CD4-positive, alpha-beta T cell treated with Interleukin-4 for 1 hour (primary cell): ENCODE data around the gene SMYD3.

Experiments
- DNase-seq, 2 donors: peaks; one replicate each; pipeline ENCODE4 v3.0.0-alpha.2; 2020 to 2022

SMYD3 gene

DNA sequence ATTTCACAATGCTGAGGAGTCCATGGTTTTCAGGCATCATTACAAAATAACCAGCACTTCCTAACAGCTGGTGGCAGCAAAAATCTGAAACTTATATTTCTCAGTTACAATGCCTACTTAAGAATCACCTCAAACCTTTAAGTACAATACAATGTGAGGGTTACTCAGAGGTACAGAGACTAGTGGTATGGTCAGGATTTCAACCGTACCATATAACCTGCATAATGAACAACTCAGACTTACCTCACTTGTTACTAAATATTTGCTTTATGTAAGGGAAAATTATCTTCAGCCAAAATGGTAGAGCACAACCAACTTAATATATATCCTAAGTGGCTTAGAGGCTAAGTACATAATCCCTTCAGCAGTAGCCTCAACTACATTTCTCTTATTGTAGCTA is 344.5 kb downstream of the SMYD3 start:
- DNase-seq, result no peak

DNA sequence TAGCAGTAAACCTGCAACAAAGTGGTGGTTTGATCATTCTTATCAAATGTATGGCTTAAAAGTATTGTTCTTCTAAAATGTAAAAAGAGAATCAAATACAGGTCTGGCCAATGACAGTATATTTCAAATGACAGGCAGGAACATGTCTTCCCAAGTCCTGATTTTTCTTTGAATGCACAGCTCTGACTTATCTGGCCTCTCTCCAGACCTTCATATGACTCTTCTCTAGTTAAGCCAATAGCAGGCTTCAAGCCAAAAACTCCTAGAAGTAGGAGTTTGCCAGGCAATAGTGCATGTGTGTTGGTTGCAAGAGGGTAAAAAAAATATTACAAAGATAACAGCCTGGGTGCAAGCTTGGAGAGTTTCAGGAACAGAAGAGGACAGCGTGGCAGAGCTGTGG is 345.5 kb downstream of the SMYD3 start:
- DNase-seq, result no peak

DNA sequence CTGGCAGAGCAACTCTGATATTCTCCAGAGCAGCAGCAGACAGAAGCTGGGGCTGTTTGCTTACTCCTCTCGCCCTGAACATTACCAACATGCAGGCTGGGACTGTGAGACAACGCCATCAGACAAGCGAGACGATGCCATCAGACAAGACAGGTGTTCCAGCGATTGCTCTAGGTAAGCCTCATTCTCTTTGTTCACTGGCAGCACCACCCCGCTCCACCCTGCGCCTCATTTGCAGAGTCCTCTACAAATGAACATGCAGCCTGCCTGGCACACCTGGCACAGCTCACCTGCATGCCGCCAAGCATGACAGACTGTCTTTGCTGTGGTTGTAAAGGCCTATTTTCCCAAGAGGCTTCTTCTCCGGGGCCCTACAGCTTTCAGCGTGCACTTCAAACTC is 346.2 kb downstream of the SMYD3 start:
- DNase-seq, result no peak

DNA sequence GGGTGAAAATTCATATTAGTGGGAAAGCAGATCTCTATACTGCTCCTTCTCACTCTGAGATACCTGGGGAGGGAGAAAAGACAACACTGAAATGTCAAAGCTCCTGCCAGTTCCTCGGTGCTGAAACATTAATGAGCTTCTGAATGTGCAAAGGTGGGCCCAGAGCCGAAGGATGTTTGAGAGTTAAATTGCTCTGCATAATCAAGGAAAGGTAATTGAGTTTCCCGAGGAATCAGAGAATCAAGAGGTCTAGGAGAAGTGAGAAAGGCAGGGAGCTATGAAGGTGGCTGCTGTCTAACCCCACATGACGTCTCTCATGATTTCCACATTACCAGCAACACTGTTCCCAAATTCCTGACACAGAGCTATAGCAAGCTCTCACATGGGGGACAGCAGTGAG is 346.7 kb downstream of the SMYD3 start:
- no peak for DNase-seq

DNA sequence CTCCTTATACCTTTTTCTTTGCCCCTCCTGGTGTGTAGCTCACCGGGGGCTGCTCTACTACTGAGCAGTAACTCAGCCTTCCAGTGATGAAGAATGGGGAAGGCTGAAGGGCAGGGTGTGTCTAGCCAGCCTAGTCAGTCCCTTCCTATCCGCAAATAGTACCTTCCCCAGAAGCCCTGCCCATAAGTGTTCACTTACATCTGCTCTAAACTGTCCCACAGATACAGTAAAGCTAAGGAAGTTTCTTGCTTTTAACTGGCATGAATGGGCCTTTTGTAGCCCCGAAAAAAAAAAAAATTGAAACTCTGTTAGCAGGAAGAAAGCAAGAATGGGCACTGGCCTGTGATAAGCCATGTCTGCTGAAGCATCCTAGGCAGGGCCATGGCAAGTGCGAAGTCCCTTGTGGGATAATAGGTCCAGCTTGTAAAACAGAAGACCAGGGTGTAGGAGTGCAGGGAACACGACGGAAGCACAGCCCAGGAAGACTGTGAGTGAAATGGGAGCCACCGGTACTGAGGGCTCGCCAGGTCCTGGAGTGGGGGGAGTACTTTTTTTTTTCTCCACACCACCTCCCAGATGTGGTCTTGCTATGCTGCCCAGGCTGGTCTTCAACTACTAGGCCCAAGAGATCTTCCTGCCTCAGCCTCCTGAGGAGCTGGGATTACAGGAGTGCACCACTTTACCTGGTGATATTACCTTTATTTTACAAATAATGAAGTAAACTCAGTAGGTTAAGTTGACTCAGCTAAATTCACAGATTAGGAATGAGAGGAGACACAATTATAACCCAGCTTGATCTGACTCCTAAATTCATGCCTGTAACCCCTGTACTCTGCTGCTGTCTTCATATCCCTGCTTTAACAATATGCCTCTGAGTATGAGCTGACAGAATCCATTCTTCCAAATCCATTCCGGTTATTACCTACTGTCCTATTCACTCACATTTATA is 347.5 kb downstream of the SMYD3 start:
- no peak for DNase-seq

DNA sequence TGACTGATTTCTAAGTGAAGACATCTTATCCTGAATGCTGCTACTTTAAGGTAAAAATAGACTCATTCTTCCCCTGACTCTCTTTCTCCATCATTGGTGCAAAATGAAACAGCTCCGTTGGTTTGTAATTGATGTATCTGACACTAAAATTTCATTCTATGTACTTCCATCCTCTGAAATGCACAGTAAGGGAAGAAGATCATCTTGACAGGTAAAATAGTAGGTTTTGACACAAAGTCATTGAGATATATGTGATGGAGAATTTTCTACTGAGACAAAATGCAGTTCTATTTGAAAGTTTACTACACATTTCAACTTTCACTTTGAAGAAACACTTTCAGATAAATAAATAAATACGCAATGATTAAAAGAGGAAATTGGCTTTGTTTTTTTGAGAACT is 348.9 kb downstream of the SMYD3 start:
- no peak for DNase-seq

DNA sequence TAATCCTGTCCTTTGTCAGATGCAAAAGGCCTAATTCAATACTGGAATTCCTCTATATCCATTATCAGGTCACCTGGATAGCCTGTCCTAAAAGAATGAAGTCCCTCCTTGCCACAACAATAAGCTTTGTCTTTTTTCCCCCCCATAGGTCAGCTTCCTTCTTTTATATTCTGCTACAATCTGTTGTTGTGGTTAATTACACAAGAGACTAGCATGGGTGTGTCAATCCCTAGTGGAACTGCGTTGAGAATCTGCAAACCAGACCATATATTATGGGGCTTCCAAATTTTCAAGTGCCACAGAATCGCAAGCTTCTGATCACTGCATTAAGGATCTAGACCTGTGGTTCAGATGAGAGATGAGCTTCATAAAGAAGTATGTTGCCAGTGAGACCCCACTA is 349.6 kb downstream of the SMYD3 start:
- DNase-seq, result no peak

DNA sequence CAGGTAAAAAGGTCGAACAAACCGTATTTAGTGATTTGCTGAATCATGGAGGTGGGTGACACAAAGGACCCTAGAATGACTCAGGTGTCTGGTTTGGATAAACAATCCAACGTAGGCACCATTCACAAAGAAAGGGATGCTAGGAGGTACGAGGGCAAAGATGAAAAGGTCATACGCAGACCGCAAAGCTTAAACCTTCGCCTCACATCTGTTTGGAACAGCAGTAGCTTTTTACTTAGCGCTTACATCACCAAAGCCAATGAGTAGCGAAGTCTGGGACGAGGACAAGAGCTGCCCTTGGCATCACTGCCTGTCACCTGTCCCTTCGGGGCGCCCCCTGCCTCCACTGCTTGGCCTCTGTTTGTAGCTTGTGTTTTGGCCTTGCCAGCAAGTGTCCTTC is 350.2 kb downstream of the SMYD3 start:
- no peak for DNase-seq

DNA sequence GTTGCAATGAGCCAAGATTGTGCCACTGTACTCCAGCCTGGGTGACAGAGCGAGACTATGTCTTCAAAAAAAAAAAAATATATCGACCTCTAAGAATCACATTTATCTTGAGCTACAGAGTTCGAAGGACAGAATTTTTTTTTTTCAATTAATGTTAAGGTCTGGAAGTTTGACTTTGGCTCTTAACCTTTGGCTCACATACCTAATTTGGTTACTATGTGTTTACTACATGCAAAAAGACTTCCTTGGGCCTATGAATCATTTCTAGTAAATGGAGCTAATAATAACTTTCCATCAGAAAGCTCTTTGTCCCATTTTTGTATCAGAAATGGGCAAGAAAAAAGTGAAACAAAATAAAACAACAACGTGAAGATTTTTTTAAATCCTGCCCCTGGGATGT is 351.2 kb downstream of the SMYD3 start:
- no peak for DNase-seq

DNA sequence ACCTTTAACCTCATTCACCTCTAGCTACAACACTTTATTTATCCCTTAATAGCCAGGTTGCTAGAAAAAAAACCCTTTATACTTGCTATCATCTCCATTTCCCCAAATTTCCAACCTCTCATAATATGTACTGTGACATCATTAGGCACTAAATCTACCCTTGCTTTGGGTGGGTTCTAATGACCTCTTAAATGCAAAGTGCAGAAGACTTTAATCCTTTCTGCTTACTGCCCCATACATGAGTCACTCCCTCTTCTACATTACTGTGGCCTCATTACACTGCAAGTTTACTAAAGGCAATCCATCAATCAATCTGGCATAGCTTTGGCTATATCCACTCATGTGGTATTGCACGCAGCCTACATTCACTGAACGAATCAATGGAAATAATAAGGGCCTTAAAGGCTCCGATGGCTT is 353.3 kb downstream of the SMYD3 start:
- no peak for DNase-seq

DNA sequence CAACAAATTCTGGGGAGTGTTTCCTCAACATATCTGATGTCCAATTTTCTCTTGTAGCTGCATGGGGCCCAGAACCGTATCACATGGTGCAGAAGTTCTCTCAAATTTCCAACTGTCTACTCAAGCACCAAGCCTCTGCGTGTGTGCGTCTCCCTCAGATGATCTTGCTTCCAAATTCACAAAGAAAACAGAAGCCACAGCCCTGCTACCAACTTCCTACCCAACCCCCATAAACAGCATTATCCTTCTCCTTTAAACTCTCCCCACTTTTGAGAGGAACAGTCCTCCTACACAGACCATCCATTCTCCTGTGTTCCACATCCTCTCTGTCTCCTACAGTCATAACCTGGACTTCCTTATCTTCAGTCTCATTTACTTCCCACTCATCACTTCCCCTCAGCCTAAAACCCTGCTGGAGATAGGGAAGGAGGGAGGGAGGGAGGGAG is 354.1 kb downstream of the SMYD3 start:
- DNase-seq, result no peak

DNA sequence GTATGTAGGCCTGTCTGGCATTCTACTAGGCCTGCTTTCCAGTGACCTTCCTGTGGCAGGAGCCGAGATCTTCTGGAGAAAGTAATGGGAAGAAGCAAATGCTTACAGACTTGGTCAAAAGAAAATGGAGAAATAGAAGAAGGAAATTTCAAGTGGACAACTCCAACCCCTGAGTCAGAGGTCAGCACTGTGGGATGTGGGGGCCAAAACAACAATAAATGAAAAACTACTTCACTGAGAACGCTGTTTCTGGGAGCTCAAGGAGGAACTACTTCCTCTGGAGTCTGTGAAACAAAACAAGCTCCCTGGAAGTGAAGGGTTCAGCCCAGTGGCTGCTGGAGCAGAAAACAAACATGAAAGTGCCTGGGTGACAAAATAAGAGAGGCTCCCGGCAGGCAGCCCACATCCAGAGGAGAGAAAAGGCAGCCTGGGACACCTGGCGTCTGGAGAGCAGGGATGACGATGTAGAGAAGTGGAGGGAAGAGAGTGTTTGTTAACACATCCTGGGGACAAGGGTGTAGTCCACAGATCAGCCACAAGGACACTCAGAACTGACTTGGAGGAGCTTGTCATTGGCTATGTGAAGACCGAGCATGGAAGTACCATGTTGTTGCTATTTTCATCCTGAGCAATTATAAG is 355.2 kb downstream of the SMYD3 start:
- no peak for DNase-seq

DNA sequence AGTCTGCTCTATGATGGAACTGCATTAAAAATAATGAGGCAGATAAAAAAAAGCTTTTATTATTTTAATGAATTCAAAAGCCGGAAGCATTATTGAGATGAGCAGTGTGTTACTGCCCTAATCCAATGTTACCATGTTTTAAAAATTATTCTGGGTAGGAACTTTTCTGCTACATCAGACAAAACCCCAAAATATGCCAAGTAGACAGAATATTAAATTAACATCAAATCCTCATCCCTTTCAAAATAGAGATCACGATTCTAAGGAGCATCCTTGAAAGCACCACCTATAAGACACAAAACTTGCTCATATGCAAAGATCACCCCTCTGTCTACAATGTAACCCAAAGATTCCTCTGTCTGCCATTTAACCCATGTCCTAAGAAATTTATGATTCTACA is 357.5 kb downstream of the SMYD3 start:
- DNase-seq, result no peak

DNA sequence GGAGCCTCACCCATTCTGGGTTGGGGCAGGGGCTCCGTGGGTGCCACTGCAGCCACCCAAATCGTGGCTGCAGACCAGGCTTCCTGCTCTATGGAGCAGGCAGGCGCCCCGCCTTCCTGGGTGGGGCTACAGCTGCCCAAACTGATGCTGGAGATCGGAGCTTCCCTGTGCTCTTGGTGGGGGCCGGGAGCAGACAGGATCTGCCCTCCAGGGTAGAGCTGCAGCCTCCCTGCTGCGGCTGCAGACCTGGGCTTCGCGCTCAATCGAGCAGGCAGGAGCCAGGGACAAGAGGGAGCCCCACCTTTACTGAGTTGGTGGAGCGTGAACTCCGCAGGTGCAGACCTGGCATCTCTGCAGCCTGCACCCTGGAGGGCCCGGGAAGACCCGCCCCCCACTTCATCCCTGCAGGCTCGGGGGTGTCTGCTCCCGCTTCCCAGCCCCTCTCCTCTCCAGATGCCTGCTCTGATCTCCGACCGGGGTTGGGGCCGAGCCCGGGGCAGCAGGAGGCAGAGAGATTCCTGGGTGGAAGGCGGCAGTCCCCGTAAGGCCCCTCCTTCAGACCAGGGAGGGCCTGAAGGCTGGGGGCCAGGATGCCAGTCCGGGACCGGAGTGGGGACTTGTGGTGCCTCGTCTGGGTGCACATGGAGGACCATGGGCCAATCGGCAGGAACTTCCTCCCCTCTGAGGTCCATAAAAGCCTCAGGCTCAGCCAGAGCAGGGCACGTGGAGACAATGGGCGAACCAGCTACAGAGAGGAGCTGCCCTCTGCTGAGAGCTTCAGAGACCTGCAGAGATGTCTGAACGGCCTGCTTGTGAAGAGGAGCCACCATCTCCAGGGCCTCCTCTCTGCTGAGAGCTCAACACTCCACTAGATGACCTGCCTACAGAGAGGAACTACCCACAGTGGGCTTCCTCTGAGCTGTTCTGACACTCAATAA is 359.3 kb downstream of the SMYD3 start:
- no peak for DNase-seq

DNA sequence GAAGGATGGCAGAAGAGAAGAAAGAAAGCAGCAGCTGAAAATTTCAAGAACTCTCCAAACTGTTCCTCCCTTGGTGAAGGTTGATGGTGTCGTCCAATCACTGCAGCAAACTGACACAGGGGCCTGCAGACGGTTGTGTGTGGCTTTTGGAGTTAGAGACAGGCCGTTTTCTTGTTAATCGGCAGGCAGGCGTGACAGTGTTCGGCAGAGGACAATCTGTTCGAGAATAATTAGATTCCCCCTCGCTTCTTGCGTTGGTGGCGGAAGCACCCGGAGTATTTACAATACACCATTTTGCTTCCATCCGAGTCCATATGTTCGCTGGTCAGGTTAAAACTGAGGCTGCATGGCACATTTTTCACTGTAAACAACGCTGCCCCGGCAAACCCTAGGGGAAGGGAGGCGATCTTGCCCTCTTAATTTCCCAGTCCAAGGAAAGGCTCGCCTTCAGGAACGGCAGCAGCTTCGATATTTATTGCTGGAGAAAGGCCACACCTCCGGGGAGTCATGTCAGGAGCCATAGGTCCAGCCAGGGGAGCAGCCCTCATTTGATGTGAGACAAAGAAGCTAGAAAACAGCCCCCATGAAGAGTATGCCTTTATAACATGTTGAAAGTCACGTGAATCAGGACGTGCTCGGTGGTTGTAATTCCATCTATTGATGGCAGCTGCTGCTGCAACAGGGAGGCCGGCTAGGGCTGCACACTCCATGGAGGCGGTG is 360.1 kb downstream of the SMYD3 start:
- no peak for DNase-seq

DNA sequence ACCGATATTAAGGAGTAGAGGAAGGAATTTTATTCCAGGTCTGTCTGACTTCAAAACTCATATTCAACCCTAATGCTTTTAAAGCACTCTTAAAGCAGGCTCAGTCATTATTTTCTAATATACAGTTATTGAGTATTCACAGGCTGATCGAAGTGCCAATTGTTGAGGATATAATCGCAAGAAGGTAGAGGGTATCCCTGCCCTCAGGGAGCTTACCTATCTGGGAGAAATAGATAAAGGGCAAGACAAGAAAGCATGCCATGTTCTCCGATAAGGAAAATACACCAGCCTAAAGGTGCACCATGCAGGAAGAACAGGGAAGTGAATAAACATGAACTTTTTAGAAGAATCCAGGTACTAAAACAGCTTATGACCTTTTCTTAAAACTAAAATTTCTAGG is 361.2 kb downstream of the SMYD3 start:
- no peak for DNase-seq

DNA sequence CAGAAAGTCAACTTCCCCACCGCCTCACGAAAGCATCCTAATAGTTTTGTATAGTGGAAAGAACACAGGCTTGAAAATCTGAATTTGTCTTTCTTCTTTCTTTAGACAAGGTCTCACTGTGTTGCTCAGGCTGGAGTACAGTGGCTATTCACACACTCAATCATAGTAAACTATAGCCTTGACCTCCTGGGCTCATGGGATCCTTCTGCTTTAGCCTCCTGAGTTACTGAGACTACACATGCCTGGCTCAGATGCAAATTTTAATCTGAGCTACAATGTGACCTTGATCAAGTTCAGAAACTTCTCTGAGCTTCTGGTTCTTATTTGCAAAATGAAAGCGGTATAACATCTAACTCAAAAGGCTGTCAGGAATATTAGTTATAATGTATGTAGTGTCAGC is 362.1 kb downstream of the SMYD3 start:
- DNase-seq, result no peak

DNA sequence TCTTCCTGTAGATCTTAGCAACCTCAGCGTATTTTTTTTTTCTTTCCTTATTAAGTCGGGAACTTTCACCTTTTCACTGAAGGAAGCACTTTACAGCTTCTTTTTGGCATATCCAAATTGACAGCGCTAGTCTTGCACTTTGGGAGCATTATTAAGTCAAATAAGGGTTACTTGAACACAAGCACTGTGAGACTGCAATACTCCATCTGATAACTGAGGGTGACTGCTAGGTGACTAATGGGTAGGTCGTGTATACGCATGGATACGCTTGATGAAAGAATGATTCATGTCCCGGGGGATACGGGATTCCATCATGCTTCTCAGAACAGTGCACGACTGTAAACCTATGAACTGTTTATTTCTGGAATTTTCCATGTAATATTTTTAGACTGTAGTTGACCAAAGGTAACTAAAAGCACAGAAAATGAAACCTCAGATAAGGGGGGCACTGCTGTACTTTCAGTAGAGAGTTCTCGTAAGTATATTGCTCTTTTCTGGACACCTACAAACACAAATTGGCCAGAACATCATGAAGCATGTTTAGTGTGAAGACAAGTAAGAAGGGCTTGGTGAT is 364.7 kb downstream of the SMYD3 start:
- DNase-seq, result no peak

DNA sequence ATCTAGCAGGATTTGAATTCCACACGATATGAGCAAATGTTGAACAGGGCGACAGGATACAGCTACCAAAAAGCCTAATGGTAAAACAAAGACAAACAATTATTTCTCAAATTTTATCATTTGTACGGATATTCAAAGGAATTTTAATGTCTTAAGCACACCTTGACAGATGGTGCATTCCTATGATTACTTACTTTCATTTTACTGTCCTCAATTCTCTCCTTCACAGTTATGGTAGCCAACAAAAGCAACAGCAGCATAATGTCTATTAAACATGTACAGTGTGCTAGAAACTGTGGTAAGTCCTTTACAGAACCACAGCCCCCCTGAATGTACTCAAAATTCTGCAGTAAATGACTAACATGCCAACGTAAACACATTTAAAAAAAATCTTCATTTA is 365.8 kb downstream of the SMYD3 start:
- no peak for DNase-seq

DNA sequence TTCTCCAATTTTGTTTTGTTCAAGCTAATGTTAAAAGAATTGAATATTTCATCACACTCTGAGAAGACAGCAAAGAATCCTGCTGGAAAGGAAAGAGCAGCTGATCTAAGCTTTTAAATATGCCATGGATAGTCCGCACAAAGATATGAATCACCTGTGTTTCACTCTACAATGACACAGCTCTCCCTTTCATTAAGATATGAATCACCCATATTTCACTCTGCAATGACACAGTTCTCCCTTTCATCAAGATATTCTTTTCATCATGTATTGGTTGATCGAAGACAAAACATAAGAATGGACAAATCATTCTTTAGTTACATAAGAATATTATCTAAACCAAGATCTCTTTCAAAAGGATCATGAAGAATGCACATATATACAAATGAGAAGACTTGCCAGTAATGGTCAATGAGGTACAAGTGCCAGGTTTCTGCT is 367.3 kb downstream of the SMYD3 start:
- no peak for DNase-seq

DNA sequence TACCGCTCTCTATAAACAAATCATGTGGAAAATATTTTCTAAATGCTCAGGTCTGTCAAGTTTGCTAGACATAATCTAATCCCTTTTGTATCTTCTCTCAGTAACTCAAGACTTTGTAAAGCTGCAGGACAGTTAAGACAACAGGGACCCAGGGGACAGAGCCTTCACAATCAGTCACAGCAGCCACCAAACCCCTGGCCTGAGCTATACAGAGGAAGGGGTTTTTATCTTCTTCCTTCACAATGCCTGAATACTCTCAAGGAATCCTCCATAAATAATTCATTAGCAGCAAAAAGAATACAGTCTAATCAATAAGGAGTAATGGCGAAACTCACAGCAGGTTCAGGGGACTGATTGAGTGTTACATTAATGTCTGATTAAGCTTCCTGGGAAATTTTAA is 368.3 kb downstream of the SMYD3 start:
- DNase-seq, result no peak

DNA sequence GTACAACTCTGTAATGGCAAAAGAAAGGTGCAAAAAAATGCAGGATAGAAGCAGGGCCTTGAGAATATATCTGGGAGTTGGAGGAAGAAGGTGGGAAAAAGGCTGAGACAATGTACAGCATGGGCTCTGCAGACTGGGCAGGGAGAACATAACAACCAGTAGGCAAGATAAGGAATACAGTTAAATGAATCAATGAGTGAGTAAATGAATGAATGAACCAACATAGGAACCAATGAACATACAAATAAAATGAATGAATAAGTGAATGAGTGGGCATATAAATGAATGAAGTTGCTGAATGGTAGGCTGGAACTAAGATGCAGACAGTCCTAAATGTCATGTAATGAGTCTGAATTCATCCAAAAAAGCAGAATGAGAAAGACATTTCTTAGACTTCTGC is 370.6 kb downstream of the SMYD3 start:
- no peak for DNase-seq
